GM21825 (cell line): ENCODE data around the gene CPA5.

Source experiments
- ATAC-seq: cut with Tn5 transposase; IDR thresholded peaks from one replicate; pipeline ENCODE4 v1.9.1; 2021; ENCODE audit warnings: mild to moderate bottlenecking, moderate library complexity; ENCODE audit not compliant: unreplicated experiment

The CPA5 gene

GRCh38 chr7:130356876-130357611 lies 12.4 kb downstream of the CPA5 start:
- ATAC-seq, result no peak

- no peak for ATAC-seq
Observed at GRCh38 chr7:130358471-130358870, 13.9 kb downstream of the CPA5 start.

GRCh38 chr7:130359276-130359857 lies 14.8 kb downstream of the CPA5 start:
- ATAC-seq, result no peak

- ATAC-seq, result no peak
Observed at GRCh38 chr7:130360518-130360917, 15.9 kb downstream of the CPA5 start.

GRCh38 chr7:130361681-130362080 lies 17.1 kb downstream of the CPA5 start:
- no peak for ATAC-seq

- ATAC-seq, result no peak
Observed at GRCh38 chr7:130362251-130362816, 17.7 kb downstream of the CPA5 start.

GRCh38 chr7:130363026-130363847 lies 18.6 kb downstream of the CPA5 start:
- ATAC-seq, result peak; percentile 44

GRCh38 chr7:130364451-130364850 lies 19.8 kb downstream of the CPA5 start:
- ATAC-seq, result no peak

GRCh38 chr7:130365088-130365487 lies 20.5 kb downstream of the CPA5 start:
- no peak for ATAC-seq

- ATAC-seq, result peak; percentile 42
Observed at GRCh38 chr7:130365511-130366441, 21.2 kb downstream of the CPA5 start.

- no peak for ATAC-seq
Observed at GRCh38 chr7:130366564-130366963, 21.9 kb downstream of the CPA5 start.

- no peak for ATAC-seq
Observed at GRCh38 chr7:130367088-130367755, 22.6 kb downstream of the CPA5 start.

GRCh38 chr7:130367836-130368746 lies 23.5 kb downstream of the CPA5 start:
- no peak for ATAC-seq

GRCh38 chr7:130369110-130369711 lies 24.6 kb downstream of the CPA5 start:
- no peak for ATAC-seq

GRCh38 chr7:130369831-130370550 lies 25.4 kb downstream of the CPA5 start:
- ATAC-seq, result no peak

- ATAC-seq, result no peak
Observed at GRCh38 chr7:130371046-130371445, 26.4 kb downstream of the CPA5 start.

GRCh38 chr7:130372402-130373165 lies 28.0 kb downstream of the CPA5 start:
- no peak for ATAC-seq
